Medulla oblongata (tissue), 1 donor: ENCODE results near the gene HRAS.
A peak's percentile ranks its signal among the peaks of the same experiment; 100 is the strongest.

Source experiments
- DNase-seq: peaks from one replicate; pipeline ENCODE4 v3.0.0-alpha.2; 2015; ENCODE audit errors: extremely low spot score

Gene HRAS

DNA sequence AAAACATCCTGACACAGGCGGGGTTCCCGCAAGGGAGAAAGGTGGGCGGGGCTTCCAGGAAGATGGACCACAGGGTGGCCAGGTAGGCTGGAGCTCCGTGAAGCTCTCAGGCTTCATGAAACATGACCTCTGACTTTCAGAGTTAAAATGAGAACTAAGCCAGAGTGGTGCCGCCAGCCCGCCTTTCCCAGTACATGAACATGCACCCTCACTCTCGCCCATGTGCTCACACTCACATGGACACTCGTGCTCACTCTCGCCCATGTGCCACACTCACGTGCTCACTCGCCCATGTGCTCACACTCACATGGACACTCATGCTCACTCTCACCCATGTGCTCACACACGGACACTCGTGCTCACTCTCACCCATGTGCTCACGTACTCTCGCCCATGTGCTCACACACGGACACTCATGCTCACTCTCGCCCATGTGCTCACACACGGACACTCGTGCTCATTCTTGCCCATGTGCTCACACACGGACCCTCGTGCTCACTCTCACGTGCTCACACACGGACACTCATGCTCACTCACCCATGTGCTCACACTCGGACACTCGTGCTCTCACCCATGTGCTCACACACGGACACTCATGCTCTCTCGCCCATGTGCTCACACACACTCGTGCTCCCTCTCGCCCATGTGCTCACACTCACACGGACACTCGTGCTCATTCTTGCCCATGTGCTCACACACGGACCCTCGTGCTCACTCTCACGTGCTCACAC is 38.4 kb downstream of the HRAS start:
- DNase-seq = no peak

DNA sequence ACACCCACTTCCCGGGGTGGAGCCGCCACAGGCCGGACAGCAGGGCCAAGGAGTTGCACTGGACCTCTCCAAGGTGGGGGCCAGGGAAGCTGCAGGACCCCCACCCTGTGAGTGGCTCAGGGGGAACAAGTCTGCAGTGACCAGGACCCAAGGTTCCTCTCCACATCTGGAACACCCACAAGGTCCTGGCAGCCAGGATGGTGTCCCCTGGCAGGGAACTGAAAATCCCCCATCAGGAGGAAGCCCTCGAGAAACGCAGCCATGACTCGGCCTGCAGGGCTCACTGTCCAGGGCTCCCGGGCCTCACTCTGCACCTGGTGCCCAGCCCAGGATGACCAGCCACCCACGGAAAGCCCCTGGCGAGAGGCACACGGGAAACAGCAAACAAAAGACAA is 39.8 kb downstream of the HRAS start:
- no peak for DNase-seq

DNA sequence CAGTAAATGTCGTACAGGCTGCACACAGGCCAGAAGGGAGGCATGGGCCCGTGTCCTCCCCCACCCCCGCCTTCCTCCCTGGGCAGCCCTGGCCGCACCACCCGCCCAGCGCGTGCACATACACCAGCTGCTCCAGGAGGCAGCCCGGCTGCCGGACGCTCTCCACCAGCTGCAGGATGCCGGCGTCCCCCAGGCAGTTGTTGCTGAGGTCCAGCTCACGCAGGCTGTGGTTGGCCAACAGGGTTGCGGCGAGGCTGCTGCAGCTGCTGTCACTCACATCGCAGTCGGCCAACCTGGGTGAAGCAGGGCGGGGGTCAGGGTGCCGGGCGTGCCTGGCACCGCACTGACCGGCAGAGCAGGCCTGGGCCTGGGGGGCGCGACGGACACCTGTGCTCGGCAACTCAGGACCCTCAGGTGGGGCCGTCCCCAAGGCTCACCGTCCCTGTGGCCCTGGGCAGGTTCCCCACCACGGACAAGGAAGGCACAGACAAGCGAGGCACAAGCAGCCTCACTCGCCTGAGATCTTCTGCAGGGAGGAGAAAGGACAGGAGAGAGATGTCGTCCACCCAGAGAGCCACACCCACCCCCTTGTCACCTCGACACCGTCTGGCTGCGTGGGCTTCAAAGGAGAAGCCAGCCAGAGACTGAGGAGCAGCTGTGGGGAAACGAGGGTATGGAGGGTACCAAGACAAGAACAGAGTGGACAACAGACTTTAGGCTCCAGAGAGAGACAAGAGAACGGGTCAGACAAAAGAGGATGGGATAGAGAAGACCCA is 40.4 kb downstream of the HRAS start:
- DNase-seq = peak; percentile 78

DNA sequence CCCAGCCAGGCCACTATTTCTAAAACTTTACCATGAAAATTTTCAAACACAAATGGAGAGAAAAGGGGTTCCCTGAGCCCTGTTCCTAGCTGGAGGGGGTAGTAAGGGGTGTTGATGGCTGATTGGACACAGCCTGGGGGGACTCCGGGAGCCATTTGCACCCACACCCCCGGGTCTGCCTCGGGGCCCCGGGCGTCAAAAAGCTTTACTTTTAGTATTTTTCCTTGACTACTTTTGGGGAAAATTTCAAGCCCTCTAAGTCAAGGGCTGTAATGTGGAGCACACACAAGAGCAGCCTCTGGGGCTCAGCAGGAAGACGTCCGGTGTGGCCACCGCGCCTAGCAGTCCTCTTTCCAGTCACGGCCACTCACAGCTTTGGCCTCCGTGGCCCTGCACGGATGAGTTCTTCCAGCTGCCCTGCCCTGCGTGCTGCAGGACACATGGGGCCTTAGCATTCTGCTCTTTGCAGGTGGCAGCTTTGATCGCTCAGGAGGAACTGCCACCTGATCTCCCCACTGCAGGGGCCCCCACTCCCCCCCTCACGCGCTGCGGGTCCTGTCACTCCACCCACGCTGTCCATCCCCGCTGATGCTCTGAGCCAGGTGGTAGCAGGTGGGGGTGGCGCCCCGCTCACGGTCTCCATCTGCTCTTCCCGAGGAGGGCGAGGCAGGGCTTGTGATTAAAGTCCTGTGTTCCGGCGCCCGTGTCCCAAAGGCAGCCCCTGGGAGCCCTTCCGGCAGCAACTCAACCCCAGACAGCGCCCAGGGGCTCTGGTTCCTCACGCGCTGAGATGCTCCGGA is 42.7 kb downstream of the HRAS start:
- no peak for DNase-seq

DNA sequence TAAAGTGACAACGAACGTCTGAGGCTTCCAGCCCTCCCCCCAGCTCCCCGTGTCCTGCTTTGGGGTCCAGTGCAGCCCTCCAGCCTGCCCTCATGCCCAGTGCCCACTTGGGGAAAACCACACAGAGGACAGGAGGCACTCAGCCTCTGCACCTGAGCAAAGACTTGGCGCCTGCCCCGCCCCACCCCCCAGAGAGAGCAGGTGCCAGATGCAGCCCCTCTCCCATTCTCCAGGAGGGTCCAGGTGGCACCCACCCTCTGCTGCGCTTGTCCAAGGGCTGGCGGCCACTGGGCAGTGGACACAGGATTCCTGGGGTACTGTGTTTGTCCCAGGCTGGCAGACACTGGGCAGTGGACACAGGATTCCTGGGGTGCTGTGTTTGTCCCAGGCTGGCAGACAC is 44.0 kb downstream of the HRAS start:
- DNase-seq = no peak

DNA sequence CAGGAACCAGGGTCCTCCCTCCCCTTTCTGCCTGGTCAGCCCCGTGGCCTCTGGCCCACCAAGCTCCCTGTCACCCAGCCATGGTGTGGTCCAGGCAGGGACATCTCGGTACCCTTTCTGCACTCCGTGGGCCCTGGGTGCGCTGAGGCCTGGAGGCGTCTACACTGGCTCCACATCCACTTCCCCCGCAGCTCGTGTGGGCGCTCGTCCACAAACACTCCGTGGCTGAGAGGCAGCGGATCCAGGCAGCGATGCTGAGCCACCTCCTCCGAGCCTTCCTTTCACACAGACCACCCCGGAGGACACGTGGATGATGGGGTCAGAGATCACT is 44.5 kb downstream of the HRAS start:
- DNase-seq = no peak

DNA sequence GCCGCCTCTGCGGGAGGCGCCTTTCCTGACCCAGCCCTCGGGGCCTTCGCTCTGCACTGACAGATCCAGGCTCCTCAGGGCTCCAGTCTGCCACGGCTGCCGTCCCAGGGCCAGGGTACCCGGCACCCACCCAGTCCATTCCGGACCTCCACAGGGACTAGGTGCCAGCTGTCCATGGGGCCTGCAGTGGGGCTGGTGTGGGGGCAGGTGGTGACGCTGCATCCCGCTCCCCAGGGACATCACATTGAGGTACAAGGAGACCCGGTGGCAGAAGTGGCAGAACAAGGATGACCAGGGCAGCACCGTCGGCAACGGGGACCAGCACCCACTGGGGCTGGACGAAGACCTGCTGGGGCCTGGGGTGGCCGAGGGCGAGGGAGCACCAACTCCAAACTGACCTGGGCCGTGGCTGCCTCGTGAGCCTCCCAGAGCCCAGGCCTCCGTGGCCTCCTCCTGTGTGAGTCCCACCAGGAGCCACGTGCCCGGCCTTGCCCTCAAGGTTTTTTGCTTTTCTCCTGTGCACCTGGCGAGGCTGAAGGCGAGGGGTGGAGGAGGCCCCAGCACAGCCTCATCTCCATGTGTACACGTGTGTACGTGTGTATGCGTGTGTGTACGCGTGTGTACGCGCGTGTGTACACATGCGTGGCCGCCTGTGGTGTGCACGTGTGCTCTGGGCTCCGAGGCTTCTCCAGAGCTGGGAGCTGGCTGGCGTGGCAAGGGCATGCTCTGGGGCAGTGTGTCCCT is 45.0 kb downstream of the HRAS start:
- no peak for DNase-seq

DNA sequence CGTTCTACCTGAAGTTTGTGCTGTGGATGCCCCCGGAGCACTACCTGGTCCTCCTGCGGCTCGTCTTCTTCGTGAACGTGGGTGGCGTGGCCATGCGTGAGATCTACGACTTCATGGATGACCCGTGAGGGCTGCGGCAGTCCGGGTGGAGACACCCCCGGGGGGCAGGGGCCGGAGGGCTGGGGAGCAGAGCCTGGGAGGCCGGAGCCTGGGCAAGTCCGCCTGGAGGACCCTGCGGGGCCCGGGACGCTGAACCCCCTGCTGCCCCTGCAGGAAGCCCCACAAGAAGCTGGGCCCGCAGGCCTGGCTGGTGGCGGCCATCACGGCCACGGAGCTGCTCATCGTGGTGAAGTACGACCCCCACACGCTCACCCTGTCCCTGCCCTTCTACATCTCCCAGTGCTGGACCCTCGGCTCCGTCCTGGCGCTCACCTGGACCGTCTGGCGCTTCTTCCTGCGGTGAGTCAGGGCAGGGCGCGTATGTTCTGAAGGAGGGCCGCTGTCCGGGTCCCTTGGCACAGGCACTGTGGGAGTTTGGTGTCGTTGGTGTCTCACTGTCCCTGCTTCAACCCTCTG is 45.7 kb downstream of the HRAS start:
- no peak for DNase-seq

DNA sequence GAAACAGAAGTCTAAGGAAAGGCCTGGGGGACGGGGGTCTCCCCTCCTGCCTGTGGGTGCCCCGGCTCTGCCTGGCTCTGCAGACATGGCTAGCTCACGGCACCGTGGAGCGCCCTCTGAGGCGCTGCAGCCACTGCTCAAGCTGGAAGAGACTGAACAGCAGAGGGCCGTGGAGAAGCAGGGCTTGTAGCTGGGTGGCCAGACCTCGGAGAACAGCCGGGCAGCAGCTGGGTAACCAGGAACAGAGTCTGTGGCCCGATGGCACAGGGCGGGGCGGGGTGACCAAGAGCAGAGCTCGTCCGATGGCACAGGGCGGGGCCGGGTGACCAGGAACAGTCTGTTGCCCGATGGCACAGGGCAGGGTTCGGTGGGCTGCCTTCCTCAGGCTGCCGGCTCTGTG is 46.4 kb downstream of the HRAS start:
- DNase-seq = no peak

DNA sequence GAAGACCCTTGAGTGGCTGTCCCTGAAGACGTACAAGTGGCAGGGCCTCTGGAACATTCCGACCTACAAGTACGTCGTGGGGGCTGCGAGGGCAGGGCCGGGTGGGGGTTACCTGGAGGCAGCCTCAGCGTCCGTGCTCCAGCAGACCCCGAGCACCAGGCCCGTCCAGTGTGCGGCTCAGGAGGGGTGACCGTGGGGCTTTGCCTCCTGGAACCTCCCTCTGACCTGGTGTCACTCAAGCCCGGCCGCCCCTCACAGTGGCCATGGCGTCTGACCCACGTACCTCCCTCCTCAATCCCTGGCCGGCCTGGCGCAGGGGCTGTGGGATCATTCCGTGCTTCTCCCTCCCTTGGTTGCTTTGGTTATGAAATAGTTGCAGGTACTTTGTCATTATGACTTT is 46.8 kb downstream of the HRAS start:
- DNase-seq = no peak

DNA sequence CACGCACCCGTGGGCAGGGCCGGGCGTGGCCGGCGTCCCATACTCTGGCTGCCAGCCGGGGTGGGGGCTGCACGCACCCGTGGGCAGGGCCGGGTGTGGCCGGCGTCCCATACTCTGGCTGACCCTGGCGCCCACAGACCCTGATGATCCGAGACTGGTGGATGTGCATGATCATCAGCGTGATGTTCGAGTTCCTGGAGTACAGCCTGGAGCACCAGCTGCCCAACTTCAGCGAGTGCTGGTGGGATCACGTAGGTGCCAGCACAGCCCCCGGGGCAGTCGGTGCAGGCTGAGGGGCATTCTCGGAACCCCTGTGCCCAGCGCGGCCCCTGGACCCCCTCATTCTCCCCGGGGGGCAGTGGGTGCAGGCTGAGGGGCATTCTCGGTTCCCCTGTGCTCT is 47.3 kb downstream of the HRAS start:
- DNase-seq = no peak

DNA sequence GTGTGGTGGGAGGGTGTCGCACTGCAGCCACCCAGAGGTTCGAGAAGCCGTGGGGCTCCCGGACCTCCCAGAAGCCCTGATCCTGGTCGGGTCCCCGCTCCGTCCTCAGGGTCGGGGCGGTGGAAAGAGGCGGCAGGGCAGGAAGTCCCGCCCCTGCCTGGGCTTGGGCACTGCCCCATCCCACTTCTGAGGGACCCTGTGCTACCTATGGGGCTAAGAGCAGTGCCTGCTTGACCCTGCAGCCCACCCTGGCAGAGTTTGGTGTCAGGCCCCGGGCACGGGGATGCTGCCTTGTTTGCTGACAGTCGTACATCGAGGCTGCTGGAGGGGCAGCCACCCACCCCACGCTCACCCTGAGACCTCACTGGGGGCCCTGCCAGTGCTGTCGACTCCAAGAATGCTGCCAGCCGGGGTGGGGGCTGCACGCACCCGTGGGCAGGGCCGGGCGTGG is 47.8 kb downstream of the HRAS start:
- DNase-seq = no peak

DNA sequence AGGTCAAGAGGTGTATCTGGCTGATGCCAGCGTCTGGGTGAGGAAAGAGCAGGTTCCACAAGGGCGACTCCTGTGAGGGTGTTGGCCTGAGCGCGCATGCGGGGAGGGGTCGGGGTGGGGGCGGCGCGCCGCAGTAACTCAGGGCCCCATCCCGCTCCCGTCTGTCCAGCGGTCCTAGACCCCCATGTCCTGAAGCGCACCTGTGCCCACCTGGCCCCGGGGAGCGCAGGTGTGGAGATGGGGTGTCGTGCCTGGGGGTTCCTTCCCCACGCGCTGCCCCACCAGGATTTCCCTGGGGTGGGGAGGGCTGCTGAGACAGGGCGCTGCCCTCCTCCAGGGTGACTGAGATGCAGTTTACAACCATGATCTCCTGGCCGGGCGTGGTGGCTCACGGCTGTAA is 49.2 kb downstream of the HRAS start:
- no peak for DNase-seq

DNA sequence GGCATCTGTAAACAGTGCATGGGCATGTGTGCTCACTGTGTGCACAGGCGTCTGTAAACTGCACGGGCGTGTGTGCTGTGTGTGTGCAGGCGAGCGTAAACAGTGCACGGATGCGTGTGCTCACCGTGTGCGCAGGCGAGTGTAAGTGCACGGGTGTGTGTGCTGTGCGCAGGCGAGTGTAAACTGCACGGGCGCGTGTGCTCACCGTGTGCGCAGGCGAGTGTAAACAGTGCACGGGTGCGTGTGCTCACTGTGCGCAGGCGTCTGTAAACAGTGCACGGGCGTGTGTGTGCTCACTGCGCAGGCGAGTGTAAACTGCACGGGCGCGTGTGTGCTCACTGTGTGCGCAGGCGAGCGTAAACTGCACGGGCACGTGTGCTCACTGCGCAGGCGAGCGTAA is 50.8 kb downstream of the HRAS start:
- no peak for DNase-seq
